ENCODE results near the gene USH1C.

USH1C gene

GRCh38 chr11:17462940-17463339 lies 81.3 kb downstream of the USH1C start:
- DNase-seq = no peak

- DNase-seq = no peak
Measured at GRCh38 chr11:17460406-17460805, 83.8 kb downstream of the USH1C start.

- DNase-seq = no peak
Measured at GRCh38 chr11:17459236-17459896, 84.8 kb downstream of the USH1C start.

GRCh38 chr11:17458268-17458667 lies 85.9 kb downstream of the USH1C start:
- no peak for DNase-seq

GRCh38 chr11:17457396-17458173 lies 86.6 kb downstream of the USH1C start:
- no peak for DNase-seq

GRCh38 chr11:17452668-17453067 lies 91.5 kb downstream of the USH1C start:
- DNase-seq = no peak

- no peak for DNase-seq
Measured at GRCh38 chr11:17449158-17449557, 95.1 kb downstream of the USH1C start.

- no peak for DNase-seq
Measured at GRCh38 chr11:17446482-17446881, 97.7 kb downstream of the USH1C start.

GRCh38 chr11:17445240-17445795 lies 98.9 kb downstream of the USH1C start:
- no peak for DNase-seq

- DNase-seq = no peak
Measured at GRCh38 chr11:17443926-17444690, 100.1 kb downstream of the USH1C start.
